AG10803 (cell line): ENCODE data around the gene BACE2.
"Not testable (repeated sequence)": the region's sequence is repeated elsewhere in the genome, so short reads cannot be mapped to it uniquely, and the experiment has no call there.

Experiments
- DNase-seq: peaks from one replicate; pipeline ENCODE4 v3.0.0; 2010; ENCODE audit warnings: low read depth
- H3K4me3 ChIP-seq: 2 replicates; pipeline ENCODE4 v1.5.1; 2011; ENCODE audit warnings: mild to moderate bottlenecking, low read length, control low read depth
- TF ChIP-seq, protein P1 (sequence below): conservative IDR thresholded peaks from 2 replicates; pipeline ENCODE4 v1.5.1; 2011; ENCODE audit warnings: mild to moderate bottlenecking, low read length, control low read depth, inconsistent platforms

BACE2 gene

DNA sequence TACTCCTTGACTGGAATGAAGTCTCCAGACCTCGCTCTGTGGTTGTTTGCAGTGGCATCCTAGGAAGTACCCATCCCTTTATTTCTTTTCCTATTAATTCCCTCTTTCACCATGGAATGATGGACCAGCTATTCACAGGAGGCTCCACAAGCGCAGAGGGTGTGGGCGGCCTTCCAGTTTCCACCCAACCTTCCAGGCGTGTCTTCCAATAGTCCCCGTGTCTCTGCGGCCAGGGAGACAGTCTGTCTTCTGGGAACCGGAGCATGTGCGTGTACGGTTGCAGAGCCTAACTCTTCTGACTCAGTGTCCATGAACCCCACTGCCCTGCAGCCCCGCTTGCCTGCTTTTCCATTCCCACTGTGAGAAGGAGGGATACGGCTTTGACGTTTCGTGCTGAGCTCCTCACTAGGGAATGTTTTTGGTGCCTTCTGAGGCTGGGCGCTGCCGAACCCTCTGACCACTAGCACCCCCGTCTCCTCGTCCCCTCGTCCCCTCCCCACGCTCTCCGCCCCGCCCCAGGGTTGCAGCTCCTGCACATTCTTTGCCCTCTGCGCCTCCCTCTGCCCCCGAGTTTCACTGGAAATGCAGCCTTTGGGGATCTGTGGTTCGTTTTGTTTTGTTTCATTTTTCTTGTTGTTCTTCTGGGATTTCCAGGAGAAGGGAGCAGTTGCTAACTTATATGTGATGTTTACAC, 122.3 kb downstream of the BACE2 start:
- peak overlapping the region; percentile 36 for H3K4me3 ChIP-seq
- TF ChIP-seq, protein P1, sequence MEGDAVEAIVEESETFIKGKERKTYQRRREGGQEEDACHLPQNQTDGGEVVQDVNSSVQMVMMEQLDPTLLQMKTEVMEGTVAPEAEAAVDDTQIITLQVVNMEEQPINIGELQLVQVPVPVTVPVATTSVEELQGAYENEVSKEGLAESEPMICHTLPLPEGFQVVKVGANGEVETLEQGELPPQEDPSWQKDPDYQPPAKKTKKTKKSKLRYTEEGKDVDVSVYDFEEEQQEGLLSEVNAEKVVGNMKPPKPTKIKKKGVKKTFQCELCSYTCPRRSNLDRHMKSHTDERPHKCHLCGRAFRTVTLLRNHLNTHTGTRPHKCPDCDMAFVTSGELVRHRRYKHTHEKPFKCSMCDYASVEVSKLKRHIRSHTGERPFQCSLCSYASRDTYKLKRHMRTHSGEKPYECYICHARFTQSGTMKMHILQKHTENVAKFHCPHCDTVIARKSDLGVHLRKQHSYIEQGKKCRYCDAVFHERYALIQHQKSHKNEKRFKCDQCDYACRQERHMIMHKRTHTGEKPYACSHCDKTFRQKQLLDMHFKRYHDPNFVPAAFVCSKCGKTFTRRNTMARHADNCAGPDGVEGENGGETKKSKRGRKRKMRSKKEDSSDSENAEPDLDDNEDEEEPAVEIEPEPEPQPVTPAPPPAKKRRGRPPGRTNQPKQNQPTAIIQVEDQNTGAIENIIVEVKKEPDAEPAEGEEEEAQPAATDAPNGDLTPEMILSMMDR, result no peak
- DNase-seq, result no peak

DNA sequence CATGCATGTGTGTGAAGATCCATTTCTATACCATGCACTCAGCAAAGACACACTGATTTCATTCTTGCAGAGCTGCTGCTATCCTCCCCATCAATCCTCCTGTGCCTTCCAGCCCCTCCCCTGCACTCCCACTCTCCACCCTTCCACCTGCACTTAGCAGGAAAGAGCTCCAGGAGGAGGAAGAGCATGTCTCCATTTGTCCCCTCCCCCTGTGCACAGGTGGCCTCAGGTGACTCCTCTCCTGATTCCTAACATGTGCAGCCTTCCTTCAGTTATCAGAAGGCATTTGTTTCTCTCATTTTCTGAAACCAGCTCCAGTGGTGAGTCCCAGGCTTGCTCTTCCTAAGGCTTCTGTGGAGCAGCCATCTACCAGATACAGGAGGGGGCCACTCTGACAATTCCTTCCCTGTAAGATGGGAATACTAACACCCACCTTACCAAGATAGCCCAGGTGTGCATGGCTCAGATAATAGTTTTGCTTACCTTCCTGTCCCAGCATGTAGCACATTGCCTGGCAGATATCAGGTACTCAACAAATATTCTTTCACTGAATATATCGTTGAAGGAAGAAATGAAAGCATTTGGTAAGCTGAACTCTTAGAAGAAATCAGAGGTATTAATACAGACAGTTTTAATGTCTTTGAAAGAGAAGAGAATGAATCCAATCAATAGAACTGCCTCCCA, 126.7 kb downstream of the BACE2 start:
- TF ChIP-seq, protein P1, result no peak
- no peak for DNase-seq
- H3K4me3 ChIP-seq, result no peak overlapping the region

DNA sequence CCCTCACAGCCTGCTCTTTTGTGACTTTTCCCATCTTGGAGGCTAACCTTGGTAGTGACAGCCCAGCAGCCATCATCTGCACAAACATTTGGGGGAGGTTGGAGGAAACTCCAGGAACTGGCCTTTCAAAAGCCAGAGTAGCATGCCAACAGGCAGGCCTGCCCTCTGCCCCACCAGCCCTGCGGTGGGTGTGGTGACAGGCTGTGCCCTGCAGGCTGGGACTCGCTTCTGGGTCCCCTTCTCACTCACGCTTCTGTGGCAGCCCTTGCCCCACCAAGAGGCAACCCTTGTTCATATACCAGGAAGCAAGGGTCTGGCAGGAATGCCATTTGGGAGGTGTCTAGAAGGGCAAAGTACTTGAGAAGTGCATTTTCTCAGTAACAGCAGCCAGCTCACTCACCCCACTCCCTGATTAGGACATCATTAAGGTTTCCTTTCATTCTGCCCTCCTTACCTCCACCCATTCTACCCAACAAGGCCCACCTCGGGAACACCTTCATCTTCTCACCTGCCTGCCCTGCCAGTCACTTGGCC, 127.8 kb downstream of the BACE2 start:
- no peak overlapping the region for H3K4me3 ChIP-seq
- TF ChIP-seq, protein P1, result no peak
- no peak for DNase-seq

DNA sequence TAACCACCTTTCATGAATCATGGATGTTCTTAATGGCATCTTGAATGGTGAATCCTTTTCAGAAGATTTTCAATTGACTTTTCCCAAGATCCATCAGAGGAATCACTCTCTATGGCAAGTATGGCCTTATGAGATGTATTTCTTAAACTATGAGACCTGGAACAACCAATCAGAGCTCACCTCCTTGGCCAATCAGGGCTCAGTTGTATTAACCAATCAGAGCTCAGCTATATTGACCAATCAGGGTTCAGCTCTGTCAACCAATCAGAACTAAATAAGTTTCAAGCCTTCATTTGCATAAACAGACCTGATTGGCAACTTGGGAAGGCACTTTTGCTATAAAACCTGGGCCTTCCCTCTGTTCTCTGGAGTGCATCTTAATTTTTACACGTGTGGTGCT, 135.0 kb downstream of the BACE2 start:
- TF ChIP-seq, protein P1, result no peak
- no peak overlapping the region for H3K4me3 ChIP-seq
- no peak for DNase-seq

DNA sequence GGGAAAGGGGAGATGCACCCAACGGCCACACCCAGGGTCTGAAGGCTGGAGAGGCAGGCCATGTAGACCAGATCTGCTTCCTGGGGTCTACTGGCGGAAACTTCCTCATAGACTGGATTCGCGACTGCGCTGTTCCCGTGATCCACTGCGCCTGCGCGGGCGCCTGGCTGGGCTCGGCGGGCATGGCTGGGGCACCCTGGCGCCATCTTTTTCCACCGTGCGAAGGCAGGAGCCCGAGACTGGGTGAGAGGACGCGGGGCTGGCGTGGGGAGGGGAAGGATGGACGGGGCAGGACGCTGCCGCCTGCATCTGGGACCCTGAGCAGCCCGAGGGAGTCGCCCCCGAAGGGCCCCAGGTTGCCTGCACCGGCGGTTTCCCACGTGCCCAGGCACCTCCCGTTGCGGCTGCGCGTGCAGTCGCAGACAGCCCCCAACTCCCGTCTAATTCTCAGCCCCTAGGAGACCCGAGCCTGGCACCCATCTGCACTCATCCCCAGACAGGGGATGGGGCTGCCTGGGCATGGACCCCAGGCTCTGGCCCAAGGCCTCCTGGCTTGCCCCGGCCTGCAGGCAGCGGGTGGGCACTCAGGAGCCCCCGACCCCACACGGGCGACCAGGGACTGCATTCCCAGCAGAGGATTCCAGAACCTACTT, 136.2 kb downstream of the BACE2 start:
- TF ChIP-seq, protein P1, result no peak
- DNase-seq, result no peak
- H3K4me3 ChIP-seq, result no peak overlapping the region

DNA sequence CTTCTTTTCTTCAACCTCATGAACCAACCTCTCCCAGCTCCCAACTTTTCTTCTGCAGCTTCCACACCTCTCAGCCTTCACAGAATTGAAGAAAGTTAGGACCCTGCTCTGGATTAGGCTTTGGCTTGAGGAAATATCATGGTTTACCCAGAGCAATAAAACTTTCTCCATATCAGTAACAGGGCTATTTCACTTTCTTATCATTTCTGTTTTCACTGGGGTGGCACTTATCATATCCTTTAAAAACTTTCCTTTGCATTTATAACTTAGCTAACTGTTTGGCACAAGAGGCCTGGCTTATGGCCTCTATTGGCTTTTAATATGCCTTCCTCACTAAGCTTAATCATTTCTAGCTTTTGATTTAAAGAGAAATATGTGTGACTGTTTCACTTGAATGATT, 139.3 kb downstream of the BACE2 start:
- TF ChIP-seq, protein P1, result no peak
- no peak for DNase-seq

DNA sequence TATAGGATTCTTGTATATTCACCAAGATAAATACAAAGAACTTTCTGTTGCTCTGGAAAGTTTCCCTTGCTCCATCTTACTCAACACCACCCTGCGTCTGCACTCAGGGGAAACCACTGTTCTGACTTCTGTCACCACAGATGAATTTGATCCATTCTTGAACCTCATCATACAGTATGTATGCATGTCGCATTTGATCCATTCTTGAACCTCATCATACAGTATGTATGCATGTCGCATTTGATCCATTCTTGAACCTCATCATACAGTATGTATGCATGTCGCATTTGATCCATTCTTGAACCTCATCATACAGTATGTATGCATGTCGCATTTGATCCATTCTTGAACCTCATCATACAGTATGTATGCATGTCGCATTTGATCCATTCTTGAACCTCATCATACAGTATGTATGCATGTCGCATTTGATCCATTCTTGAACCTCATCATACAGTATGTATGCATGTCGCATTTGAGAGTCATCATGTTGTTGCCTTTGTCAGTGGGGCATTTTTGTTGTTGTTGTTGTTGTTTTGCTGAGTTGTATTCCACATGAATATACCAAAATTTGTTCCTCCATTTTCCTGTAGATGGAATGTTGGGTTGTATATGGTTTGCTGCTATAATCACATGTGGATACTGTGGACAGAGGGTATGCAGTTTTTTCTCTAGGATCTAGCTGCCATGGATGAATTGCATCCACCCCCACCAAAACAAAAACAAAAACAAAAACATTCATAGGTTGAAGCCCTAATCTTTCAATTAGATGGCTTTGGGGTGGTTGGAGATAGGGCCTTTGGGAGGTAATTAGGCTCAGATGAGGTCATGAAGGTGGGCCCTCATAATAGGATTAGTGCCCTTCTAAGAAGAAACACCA, 145.6 kb downstream of the BACE2 start:
- not testable (repeated sequence) for DNase-seq, H3K4me3 ChIP-seq

More for the DNA sequence above, 139.3 kb downstream of the BACE2 start:
- no peak overlapping the region for H3K4me3 ChIP-seq
